Breast epithelium (tissue), 3 donors: ENCODE results near the gene SYCP2L.

Experiments used
- CTCF ChIP-seq, 3 donors: fragments of 450-650 bp; IDR thresholded peaks; one replicate each; pipeline ENCODE4 v1.5.1; 2016 to 2017; ENCODE audit warnings: antibody characterized with exemption in 3 of 3, mild to moderate bottlenecking in 3 of 3, moderate library complexity in 3 of 3
- POLR2A ChIP-seq: fragments of 450-650 bp; IDR thresholded peaks from one replicate; pipeline ENCODE4 v1.6.1; 2016; ENCODE audit warnings: antibody characterized with exemption, mild to moderate bottlenecking, moderate library complexity

DNA sequence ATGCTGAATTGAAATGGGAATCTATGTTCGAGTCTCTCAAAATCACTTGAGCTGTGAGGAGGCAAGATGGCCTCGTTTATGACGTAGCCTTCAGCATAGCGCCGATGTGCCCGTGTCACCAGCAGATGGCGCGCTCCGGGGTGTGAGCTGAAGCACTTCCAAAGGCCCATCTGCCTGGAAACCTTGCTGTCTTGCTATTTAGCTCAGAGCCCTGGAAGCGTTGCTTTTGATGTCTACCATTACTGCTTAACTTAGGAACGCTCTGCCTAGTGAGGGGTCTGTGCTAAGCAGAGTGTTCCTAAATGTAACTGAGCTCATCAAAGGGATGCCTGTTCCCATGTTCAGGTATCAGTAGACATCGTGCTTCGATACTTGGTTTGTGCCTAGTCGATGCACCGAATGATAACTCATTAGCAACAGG, 67.7 kb downstream of the SYCP2L start:
- TF ChIP-seq CTCF (IDR thresholded peaks at IDR 0.05): peak in 2 of 3 donors; percentile 39 to 45
- no peak for TF ChIP-seq POLR2A
